Ishikawa (cell line): ENCODE results near the gene HCN2.

Experiments used
- CEBPB ChIP-seq: IDR thresholded peaks from 2 replicates; pipeline ENCODE4 v1.6.1; 2012
- CREB1 ChIP-seq: IDR thresholded peaks from 2 replicates; pipeline ENCODE4 v1.6.1; 2012; ENCODE audit warnings: low read depth
- EGR1 ChIP-seq: IDR thresholded peaks from 2 replicates; pipeline ENCODE4 v1.6.1; 2012
- EP300 ChIP-seq: IDR thresholded peaks from 2 replicates; pipeline ENCODE4 v1.6.1; 2012; ENCODE audit warnings: borderline replicate concordance
- FOXM1 ChIP-seq: IDR thresholded peaks from 2 replicates; pipeline ENCODE4 v1.6.1; 2012; ENCODE audit warnings: low read depth, borderline replicate concordance
- NFIC ChIP-seq: IDR thresholded peaks from 2 replicates; pipeline ENCODE4 v1.6.1; 2012
- RAD21 ChIP-seq: IDR thresholded peaks from 2 replicates; pipeline ENCODE4 v1.6.1; 2012; ENCODE audit warnings: low read depth
- TAF1 ChIP-seq: IDR thresholded peaks from 2 replicates; pipeline ENCODE4 v1.6.1; 2012; ENCODE audit warnings: low read depth, mild to moderate bottlenecking
- TCF12 ChIP-seq: IDR thresholded peaks from 2 replicates; pipeline ENCODE4 v1.6.1; 2012; ENCODE audit warnings: low read depth
- TEAD4 ChIP-seq: IDR thresholded peaks from 2 replicates; pipeline ENCODE4 v1.6.1; 2012
- YY1 ChIP-seq: IDR thresholded peaks from 2 replicates; pipeline ENCODE4 v1.6.1; 2012; ENCODE audit warnings: low read depth
- ZBTB7A ChIP-seq: IDR thresholded peaks from 2 replicates; pipeline ENCODE4 v1.6.1; 2012; ENCODE audit warnings: low read depth
- TF ChIP-seq, protein P1 (sequence below): IDR thresholded peaks from 2 replicates; pipeline ENCODE4 v1.6.1; 2012; ENCODE audit warnings: low read depth, mild to moderate bottlenecking
- TF ChIP-seq, protein P2 (sequence below): IDR thresholded peaks from 2 replicates; pipeline ENCODE4 v1.6.1; 2012
- TF ChIP-seq, protein P3 (sequence below): IDR thresholded peaks from 2 replicates; pipeline ENCODE4 v1.6.1; 2012

HCN2 gene

DNA sequence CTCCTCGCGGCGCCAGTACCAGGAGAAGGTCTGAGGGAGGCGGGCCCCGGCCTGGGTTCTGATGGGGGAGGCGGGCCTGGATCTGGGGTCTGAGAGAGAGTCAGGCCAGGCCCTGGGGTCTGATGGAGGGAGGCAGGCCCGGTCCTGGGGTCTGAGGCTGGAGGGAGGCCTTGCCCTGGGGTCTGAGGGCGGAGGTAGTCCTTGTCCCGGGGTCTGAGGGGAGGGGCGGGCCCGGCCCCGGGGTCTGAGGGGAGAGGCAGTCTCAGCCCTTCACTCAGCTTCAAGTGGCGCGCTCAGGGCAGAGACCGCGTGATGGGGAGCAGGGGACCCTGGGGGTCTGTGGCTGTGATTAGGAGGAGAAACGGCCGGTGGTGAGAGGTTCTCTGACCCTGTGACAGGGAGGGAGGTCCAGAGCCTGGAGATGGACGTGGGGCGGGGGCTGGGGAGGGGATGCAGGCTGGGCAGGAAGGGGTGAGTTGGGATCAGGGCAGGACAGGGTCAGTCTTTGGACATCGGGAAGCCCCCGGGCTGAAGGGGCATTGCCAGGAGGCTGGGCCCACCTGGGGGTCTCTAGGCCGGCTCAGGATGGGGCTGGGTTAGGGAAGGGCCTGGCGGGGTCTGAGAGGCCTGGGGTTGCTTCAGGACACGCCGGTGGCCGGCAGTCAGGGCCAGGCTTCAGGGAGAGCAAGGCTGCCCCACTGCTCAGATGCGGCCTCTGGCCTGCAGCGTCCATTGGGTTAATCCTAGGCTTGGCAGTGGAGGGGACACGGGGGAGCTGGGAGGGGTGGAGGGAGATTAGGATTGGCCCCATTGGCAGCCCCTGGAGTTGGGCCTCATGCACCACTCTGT is 18.7 kb downstream of the HCN2 start:
- TF ChIP-seq TAF1 (no peak), EGR1 (no peak), TCF12 (no peak), FOXM1 (no peak), RAD21 (no peak), CREB1 (no peak), ZBTB7A (no peak), EP300 (no peak), TEAD4 (no peak), CEBPB (no peak)
- TF ChIP-seq, protein P1, sequence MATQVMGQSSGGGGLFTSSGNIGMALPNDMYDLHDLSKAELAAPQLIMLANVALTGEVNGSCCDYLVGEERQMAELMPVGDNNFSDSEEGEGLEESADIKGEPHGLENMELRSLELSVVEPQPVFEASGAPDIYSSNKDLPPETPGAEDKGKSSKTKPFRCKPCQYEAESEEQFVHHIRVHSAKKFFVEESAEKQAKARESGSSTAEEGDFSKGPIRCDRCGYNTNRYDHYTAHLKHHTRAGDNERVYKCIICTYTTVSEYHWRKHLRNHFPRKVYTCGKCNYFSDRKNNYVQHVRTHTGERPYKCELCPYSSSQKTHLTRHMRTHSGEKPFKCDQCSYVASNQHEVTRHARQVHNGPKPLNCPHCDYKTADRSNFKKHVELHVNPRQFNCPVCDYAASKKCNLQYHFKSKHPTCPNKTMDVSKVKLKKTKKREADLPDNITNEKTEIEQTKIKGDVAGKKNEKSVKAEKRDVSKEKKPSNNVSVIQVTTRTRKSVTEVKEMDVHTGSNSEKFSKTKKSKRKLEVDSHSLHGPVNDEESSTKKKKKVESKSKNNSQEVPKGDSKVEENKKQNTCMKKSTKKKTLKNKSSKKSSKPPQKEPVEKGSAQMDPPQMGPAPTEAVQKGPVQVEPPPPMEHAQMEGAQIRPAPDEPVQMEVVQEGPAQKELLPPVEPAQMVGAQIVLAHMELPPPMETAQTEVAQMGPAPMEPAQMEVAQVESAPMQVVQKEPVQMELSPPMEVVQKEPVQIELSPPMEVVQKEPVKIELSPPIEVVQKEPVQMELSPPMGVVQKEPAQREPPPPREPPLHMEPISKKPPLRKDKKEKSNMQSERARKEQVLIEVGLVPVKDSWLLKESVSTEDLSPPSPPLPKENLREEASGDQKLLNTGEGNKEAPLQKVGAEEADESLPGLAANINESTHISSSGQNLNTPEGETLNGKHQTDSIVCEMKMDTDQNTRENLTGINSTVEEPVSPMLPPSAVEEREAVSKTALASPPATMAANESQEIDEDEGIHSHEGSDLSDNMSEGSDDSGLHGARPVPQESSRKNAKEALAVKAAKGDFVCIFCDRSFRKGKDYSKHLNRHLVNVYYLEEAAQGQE: no peak
- TF ChIP-seq, protein P2, sequence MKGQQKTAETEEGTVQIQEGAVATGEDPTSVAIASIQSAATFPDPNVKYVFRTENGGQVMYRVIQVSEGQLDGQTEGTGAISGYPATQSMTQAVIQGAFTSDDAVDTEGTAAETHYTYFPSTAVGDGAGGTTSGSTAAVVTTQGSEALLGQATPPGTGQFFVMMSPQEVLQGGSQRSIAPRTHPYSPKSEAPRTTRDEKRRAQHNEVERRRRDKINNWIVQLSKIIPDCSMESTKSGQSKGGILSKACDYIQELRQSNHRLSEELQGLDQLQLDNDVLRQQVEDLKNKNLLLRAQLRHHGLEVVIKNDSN: no peak
- TF ChIP-seq, protein P3, sequence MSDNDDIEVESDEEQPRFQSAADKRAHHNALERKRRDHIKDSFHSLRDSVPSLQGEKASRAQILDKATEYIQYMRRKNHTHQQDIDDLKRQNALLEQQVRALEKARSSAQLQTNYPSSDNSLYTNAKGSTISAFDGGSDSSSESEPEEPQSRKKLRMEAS: no peak

DNA sequence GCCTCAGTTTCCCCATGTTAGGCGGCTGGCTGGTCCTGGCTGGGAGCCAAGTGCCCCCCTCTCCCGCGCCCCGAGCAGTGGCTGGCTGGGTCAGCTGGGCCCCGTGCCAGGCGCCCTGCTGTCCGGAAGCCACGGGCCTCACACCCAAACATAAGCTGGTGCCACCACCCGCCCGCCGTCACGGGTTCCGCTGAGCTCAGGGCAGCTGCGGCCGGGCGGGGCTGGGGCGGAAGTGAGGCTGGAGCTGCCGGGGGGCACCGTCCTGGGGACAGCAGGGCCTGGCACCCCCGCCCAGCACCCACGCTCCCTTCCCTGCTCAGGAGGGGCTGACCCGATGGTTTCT is 19.3 kb downstream of the HCN2 start:
- TF ChIP-seq TAF1 (peak; percentile 53; the same call in 1 of the 2 replicates), TCF12 (peak; percentile 96), EGR1 (peak; percentile 77), CREB1 (no peak), NFIC (peak; percentile 100), YY1 (peak; percentile 20; the same call in 1 of the 2 replicates), EP300 (peak; percentile 96), ZBTB7A (peak; percentile 89), RAD21 (peak; percentile 20; the same call in 1 of the 2 replicates), CEBPB (peak; percentile 9; the same call in 1 of the 2 replicates), TEAD4 (peak; percentile 71), FOXM1 (peak; percentile 83)
- TF ChIP-seq, protein P1: no peak
- TF ChIP-seq, protein P2: peak; percentile 72
- TF ChIP-seq, protein P3: peak; percentile 83

DNA sequence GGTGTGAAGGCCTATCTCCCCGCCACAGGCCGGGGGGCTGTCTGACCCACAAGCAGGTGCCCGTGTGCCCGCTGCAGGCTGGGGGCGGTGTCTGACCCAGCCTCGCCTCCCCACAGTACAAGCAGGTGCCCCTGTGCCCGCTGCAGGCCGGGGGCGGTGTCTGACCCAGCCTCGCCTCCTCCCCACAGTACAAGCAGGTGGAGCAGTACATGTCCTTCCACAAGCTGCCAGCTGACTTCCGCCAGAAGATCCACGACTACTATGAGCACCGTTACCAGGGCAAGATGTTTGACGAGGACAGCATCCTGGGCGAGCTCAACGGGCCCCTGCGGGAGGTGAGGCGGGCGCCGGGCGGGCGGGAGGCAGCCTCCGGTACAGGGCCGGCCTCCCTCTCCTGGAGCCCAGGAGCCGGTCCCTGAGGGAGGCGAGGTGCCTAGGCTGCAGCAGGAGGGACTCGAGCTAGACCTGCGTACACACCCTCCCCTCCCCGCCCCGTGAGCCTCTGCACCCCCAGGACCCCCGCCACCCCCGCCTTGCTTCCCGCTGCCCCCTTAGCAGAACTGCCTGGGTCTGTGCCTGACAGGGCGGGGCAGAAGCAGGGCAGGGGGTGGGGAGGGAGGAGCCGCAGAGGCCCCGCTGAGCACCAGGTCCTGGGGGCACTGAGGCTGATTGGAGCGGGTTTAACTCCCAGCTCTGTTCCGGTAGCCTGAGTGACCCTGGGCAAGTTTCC is 20.6 kb downstream of the HCN2 start:
- no peak for TF ChIP-seq CEBPB
- no peak for TF ChIP-seq YY1
- TF ChIP-seq RAD21: no peak
- TF ChIP-seq ZBTB7A: peak; percentile 31; the same call in 1 of the 2 replicates
- TF ChIP-seq EGR1: no peak
- no peak for TF ChIP-seq EP300
- TF ChIP-seq NFIC: no peak; the same call in 1 of the 2 replicates
- TF ChIP-seq CREB1: no peak
- TF ChIP-seq, protein P3: peak; percentile 50; the same call in 1 of the 2 replicates
- no peak for TF ChIP-seq FOXM1
- TF ChIP-seq, protein P2: no peak

DNA sequence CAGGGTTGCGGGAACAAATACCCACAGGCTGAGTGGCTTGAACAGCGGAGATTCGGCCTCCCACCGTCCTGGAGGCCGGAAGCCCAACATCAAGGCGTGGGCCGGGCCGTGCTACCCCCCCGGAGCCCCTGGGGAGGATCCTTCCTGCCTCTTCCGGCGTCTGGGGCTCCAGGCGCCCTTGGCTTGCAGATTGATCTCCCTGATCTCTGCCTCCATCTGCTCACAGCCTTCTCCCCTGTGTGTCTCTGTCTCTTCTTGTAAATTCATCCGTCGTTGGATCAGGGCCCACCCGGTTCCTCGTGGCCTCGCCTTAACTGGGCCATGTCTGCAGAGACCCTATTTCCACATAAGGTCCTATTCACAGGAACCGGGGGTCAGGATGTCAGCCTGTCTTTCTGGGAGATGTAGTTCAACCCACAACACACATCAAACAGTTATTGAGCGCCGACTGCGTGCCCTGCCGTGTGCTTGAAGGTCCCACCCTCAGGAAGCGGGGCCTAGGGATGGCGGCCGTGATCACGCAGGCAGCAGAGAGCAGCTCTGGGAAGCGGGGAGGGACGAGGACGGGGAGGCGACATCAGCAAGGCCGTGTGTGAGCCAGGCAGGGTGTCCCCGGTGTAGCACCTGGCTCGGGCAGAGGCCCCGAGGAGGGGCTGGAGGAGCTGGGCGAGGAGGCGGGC is 21.3 kb downstream of the HCN2 start:
- TF ChIP-seq ZBTB7A: no peak; the same call in 1 of the 2 replicates
- peak; percentile 12; the same call in 1 of the 2 replicates for TF ChIP-seq RAD21
- peak; percentile 92 for TF ChIP-seq EP300
- peak; percentile 44; the same call in 1 of the 2 replicates for TF ChIP-seq TEAD4
- TF ChIP-seq TCF12: peak; percentile 92
- no peak for TF ChIP-seq YY1
- TF ChIP-seq, protein P1: no peak
- peak; percentile 81 for TF ChIP-seq EGR1
- TF ChIP-seq, protein P2: no peak
- TF ChIP-seq, protein P3: no peak; the same call in 1 of the 2 replicates
- TF ChIP-seq TAF1: no peak
- peak; percentile 77 for TF ChIP-seq FOXM1
- TF ChIP-seq CREB1: no peak
- no peak for TF ChIP-seq CEBPB
- TF ChIP-seq NFIC: peak; percentile 85
